Suppressor macrophage treated with lipopolysaccharide for 4 hours (primary cell): ENCODE data around the gene FNIP2.

ENCODE experiments used
- DNase-seq: peaks from one replicate; pipeline ENCODE4 v3.0.0-alpha.2; 2020

FNIP2 gene

DNA sequence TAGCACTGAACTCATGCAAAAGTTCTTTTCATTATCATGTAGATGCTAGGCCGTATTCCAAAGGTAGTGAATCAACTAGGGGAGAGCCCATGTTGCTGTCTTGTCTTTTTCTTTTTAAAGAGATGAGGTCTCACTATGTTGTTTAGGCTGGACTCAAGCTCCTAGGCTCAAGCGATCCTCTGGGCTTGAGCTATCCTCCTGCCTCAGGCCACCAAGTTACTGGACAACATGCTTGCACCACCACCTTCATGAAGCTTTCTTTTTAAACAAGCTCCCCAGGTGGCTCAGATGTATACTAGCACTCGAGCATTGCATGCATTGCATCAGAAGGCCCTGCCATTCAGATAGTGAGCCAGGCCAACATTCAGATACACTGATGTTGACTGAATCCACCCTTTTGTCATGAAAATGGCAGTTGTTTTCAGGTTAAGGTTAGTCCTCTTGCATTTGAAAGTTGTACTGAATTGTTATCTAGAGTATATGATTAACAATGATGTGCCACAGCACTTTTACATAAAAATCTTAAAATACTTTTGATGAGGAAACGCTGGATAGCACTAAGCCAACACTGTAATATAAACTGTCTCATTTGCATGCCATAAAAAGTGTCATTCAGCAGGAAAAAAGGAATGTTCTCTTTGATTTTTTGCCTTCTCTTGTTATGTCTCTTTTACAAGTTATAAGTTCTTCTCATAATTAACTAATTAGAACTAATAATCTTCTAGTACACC is 76.7 kb downstream of the FNIP2 start:
- DNase-seq = no peak

DNA sequence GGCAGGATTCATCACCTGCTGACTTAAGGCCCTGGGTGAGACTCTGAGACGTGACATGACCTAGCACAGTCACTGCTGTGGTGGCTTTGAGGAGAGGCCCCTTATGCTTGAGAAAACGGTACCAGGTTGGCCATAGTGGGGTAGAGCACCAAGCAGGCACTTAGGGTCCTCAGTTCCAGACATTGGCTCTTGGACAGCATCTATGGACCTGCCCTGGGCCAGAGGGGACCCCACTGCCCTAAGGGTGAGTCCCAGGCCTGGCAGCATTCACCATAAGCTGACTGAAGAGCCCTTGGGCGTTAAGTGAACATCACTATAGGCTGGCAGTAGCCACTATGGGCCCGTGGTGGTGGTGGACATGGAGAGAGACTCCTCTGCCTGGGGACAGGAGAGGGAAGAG is 78.7 kb downstream of the FNIP2 start:
- no peak for DNase-seq

DNA sequence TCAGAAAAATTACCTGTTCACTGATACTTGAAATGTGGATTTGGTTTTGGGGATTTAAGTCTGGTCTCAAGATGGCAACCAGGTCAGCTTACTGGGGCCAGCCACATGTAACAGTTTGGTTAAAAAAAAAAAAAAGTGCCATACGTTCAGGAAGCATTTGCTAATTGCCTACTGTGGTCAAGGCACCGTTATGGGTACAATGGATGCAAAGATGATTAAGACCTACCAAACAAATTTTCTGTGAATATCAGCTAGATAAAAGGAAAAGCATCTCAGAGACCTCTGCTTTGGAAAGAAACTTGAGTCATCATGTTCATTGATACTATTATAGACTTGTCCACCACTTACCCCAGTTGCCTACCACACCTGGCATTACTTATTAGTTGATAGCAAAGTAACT is 80.9 kb downstream of the FNIP2 start:
- no peak for DNase-seq

- DNase-seq = no peak
These were observed 81.5 kb downstream of the FNIP2 start for GRCh38 chr4:158850371-158850770.

DNA sequence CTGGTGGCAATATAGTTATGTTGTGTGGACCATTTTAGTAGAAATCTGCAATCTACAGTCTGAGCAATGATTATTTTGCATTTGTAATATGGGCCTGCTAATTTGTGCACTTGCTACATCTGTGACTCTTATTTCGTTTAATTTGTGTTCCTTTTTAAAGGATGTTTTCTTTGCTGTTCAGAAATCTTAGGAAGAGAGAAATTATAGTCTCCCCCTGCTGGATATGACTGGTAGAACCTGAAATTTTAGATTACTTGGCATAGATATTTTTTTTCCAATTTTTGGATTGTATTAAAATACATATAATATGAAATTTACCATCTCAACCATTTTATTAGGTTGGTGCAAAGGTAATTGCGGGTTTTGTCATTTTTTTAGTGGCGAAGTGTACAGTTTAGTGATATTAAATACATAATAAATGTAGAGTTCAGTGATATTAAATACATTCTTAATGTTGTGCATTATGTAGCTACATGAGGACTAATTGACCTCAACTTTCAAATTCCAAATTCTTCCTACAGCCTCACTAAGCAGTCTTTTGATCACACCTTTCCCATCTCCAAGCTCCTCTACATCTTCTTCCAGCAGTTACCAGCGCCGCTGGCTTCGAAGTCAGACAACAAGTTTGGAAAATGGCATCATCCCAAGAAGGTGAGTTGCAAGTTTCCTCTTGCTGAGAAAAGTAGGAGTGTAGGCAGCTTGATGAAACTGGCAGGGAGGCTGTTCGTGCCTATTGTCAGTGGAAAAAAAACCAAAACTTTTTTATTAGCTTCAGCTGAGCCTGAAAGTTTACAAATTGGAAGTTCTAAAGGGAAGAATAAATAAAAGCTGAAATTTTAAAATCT is 82.2 kb downstream of the FNIP2 start:
- peak; percentile 55 for DNase-seq

GRCh38 chr4:158854236-158854635 is 85.4 kb downstream of the FNIP2 start:
- no peak for DNase-seq

GRCh38 chr4:158856852-158857251 is 88.0 kb downstream of the FNIP2 start:
- peak; percentile 20 for DNase-seq

DNA sequence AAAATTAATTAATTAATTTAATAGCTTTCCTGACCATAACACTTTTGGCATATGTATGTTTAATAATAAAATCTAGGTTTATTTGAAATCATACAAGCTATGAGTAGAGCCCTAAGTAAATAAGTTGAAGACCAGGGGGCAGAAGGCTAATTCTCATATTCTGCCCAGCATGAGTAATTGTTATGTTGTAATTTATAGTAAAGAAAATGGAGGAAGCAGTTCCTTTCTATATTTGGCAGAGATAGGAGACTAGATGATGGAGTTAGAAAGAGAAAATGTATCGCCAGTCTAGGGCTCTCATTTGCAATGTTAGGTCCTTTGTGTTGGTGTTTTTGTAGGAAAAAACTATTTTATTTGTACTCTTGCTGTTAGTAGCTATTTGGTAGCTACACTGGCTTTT is 89.1 kb downstream of the FNIP2 start:
- peak; percentile 60 for DNase-seq

DNA sequence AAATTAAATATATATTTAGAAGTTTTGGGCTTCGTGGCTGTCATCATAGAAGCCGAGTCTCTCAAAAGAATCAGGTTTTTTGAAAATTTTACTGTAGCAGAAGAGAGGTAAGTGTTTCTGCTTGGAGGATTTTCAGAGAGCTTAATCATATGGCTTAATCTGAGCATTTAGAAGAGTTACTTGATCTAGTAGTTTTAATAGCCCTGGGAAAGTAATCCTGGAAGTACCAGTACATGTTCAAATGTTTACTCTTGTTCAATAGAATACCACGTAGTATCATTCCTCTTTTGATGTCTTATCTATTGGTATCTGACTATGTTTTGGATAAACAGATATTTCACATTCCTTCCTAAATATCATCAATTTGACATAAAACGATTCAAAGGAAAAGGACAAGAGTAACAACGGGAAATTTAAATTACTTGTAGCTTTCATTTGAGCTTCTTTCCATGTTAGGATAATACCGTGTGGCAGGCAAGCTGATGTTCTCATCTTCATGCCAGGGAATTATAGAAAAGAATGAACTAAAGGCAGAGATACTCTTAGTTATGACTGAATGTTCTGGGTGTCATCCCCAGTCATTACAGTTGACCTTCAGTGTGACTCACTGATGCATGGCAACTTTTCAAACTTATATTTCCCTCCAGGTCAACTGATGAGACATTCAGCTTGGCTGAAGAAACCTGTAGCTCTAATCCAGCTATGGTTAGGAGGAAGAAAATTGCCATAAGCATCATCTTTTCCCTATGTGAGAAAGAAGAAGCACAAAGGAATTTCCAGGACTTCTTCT is 89.8 kb downstream of the FNIP2 start:
- peak; percentile 66 for DNase-seq

DNA sequence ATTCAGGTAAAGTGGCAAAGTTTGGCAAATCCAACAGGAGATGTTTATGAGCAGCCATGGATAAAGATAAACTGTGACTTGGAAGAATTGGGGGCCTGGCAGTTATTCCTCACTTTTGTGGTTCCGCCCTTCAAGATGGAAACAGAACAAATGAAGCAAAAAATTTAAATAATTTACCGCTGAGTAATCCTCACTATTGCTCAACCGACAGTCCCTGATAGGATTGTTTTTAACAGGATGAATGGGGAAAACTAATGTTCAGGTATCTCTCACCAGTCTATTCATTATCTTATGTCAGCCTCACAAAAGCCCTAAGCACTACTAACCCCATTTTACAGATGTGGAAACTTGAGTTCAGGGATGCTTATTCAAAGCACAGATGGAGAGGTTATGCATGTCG is 90.8 kb downstream of the FNIP2 start:
- no peak for DNase-seq

- DNase-seq = no peak
These were observed 92.0 kb downstream of the FNIP2 start for GRCh38 chr4:158860856-158861255.

DNA sequence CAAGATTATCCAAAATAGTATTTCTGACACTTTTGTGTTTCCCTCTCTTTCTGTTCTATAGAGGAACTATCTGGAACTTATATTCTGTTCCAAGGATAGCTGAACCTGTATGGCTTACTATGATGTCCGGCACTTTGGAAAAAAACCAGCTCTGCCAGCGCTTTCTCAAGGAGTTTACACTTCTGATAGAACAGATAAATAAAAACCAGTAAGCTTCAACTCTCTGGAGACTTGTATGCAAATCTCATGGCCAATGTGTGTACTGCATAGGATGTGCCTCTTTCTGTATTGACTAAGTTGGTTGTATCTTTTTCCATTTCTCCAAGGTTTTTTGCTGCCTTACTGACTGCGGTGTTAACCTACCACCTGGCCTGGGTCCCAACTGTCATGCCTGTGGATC is 92.5 kb downstream of the FNIP2 start:
- DNase-seq = no peak

GRCh38 chr4:158861766-158862165 is 92.9 kb downstream of the FNIP2 start:
- no peak for DNase-seq

DNA sequence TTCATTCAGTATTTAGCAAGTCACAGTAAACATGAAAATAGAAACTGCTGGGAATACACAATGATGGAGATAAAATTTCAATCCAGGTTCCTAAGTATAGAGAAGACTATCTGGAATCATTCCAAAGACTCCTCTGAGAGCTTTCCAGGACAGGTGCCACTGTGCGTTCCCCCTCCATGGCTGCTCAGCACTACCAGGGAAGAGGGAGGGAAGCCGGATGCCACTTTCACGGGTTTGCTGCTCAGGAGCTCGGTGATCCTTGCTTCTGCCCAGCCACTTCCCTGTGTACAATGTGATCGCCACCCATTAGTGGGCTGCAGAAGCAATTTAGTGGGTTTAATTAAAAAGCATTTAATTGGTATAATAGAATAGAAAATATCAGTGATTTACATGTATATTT is 94.5 kb downstream of the FNIP2 start:
- DNase-seq = no peak

GRCh38 chr4:158865520-158866177 is 96.8 kb downstream of the FNIP2 start:
- no peak for DNase-seq

GRCh38 chr4:158869001-158869400 is 100.2 kb downstream of the FNIP2 start:
- DNase-seq = no peak

- no peak for DNase-seq
These were observed 100.9 kb downstream of the FNIP2 start for GRCh38 chr4:158869761-158870160.

DNA sequence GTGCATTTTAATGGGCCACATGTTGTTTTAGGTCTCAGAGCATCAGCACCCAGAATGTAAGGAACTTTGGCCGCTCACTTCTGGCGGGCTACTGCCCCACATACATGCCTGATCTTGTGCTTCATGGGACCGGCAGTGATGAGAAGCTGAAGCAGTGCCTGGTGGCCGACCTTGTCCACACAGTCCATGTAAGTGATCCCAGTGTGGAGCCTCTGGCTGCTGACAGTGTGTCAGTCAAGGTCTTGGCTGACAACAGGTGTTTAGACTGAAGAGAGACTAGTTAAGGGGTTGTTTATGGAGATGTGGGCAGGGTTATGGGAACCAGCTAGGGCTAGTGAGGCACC is 101.4 kb downstream of the FNIP2 start:
- DNase-seq = no peak

- no peak for DNase-seq
These were observed 102.0 kb downstream of the FNIP2 start for GRCh38 chr4:158870626-158871334.

GRCh38 chr4:158871335-158871724 is 102.5 kb downstream of the FNIP2 start:
- no peak for DNase-seq

GRCh38 chr4:158873795-158874401 is 105.1 kb downstream of the FNIP2 start:
- DNase-seq = no peak

DNA sequence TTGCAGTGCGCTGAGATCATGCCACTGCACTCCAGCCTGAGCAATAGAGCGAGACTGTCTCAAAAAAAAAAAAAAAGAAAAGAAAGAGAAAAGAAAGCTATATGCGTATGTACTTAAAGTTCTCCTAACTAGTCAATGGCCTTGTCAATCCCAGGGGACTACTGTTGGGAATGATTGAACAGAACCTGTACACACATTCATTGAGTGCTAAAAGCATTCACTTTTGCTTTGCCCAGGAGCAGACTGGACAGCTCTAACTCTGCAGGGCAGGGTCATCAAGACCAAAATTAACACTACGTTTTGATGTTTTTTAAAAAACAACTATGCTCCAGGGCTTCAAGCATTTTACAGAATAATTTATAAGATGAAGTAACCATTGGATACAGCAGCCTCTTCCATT is 106.2 kb downstream of the FNIP2 start:
- no peak for DNase-seq
